OCI-LY7 (cell line): Measurements from ENCODE around the gene NELFCD. TPM values are rescaled to one million over a fixed set of nuclear protein-coding genes. Genes with fewer than 3 reads are reported as not detected.

ENCODE experiments used
- BruUV-seq: library from RNA; stranded (reverse); fragments of 400-500 nt; replicated peaks from 2 replicates; lab custom pipeline; 2021; lab: Mats Ljungman, UMichigan
- CTCF ChIA-PET: fragments of 300-600 bp; sonication (Branson Sonifier 250); formaldehyde crosslinking; loops from one replicate; lab custom pipeline; 2022; ENCODE audit warnings: antibody characterized with exemption; ENCODE audit not compliant: unreplicated experiment; lab: Charles Lee
- POLR2A ChIA-PET: fragments of 300-600 bp; sonication (Branson Sonifier 250); formaldehyde crosslinking; loops from one replicate; lab custom pipeline; 2022; ENCODE audit warnings: antibody characterized with exemption; lab: Charles Lee
- DNase-seq: peaks from one replicate; pipeline ENCODE4 v3.0.0-alpha.2; 2015; ENCODE audit warnings: low spot score
- H2AFZ ChIP-seq: fragments of 200-600 bp; sonication (generic), shearing (Covaris generic); 2 replicates; pipeline ENCODE4 v1.6.1; 2014; ENCODE audit warnings: mild to moderate bottlenecking, antibody characterized with exemption, low read length, moderate library complexity
- H3K27ac ChIP-seq: fragments of 200-600 bp; sonication (generic); 2 replicates; pipeline ENCODE4 v1.5.1; 2014; ENCODE audit warnings: mixed run types, low read depth, mild to moderate bottlenecking, moderate library complexity, low read length, inconsistent platforms; ENCODE audit not compliant: poor library complexity, severe bottlenecking
- H3K36me3 ChIP-seq: fragments of 200-600 bp; sonication (generic); 2 replicates; pipeline ENCODE4 v1.6.1; 2014; ENCODE audit warnings: mild to moderate bottlenecking, antibody characterized with exemption, low read length, moderate library complexity, mixed read lengths; ENCODE audit not compliant: insufficient read depth
- H3K4me1 ChIP-seq: fragments of 200-600 bp; sonication (generic); 2 replicates; pipeline ENCODE4 v1.5.1; 2014; ENCODE audit warnings: mild to moderate bottlenecking, low read length; ENCODE audit not compliant: insufficient read depth, poor library complexity, severe bottlenecking
- H3K4me2 ChIP-seq: fragments of 200-600 bp; sonication (generic); 2 replicates; pipeline ENCODE4 v1.6.1; 2014; ENCODE audit warnings: mild to moderate bottlenecking, low read length
- H3K4me3 ChIP-seq: fragments of 200-600 bp; sonication (generic); 2 replicates; pipeline ENCODE4 v1.5.1; 2014; ENCODE audit warnings: mild to moderate bottlenecking, low read depth, low read length; ENCODE audit not compliant: poor library complexity, severe bottlenecking
- H3K79me2 ChIP-seq: fragments of 200-600 bp; sonication (generic); 2 replicates; pipeline ENCODE4 v1.6.1; 2016; ENCODE audit warnings: low read depth, mild to moderate bottlenecking, low read length, moderate library complexity, mixed read lengths; ENCODE audit not compliant: insufficient read depth
- H3K9me2 ChIP-seq: fragments of 200-600 bp; sonication (generic); 2 replicates; pipeline ENCODE4 v1.6.1; 2016; ENCODE audit warnings: mild to moderate bottlenecking, low read length, mixed read lengths; ENCODE audit not compliant: insufficient read depth
- H3K9me3 ChIP-seq: fragments of 200-600 bp; sonication (generic); 2 replicates; pipeline ENCODE4 v1.6.1; 2014; ENCODE audit warnings: mild to moderate bottlenecking, mixed run types, low read length, mixed read lengths
- H4K20me1 ChIP-seq: fragments of 200-600 bp; sonication (generic); 2 replicates; pipeline ENCODE4 v1.6.1; 2014; ENCODE audit warnings: mild to moderate bottlenecking, antibody characterized with exemption, low read length, moderate library complexity, mixed read lengths; ENCODE audit not compliant: insufficient read depth
- EZH2phosphoT487 ChIP-seq: fragments of 200-600 bp; sonication (generic); IDR thresholded peaks from 2 replicates; pipeline ENCODE4 v1.6.1; 2018; ENCODE audit warnings: low read depth, borderline replicate concordance, mild to moderate bottlenecking, mixed run types, antibody characterized with exemption, low read length, moderate library complexity, mixed read lengths
- intact Hi-C: fragments of 100-400 bp; cut with micrococcal nuclease; formaldehyde crosslinking; loops from one replicate; pipeline ENCODE4 v1.10.0; 2022; ENCODE audit not compliant: unreplicated experiment
- total RNA-seq, 2 experiments: library from RNA; depleted of rRNA in 1 of 2; stranded (reverse); fragments of >200 nt in 1 of 2; shearing (Covaris generic) in 1 of 2; gene quantifications; 2 replicates each; pipeline ENCODE4 v1.2.3, GENCODE V29; 2014 to 2022
- TF ChIP-seq, protein P1 (sequence below): fragments of 200-600 bp; sonication (generic); conservative IDR thresholded peaks from 2 replicates; pipeline ENCODE4 v1.5.1; 2014; ENCODE audit warnings: mild to moderate bottlenecking, antibody characterized with exemption, low read length, moderate library complexity, mixed read lengths

Gene NELFCD
- total RNA-seq, 2 experiments from 2014 or later = 90.7 to 143 TPM

DNA sequence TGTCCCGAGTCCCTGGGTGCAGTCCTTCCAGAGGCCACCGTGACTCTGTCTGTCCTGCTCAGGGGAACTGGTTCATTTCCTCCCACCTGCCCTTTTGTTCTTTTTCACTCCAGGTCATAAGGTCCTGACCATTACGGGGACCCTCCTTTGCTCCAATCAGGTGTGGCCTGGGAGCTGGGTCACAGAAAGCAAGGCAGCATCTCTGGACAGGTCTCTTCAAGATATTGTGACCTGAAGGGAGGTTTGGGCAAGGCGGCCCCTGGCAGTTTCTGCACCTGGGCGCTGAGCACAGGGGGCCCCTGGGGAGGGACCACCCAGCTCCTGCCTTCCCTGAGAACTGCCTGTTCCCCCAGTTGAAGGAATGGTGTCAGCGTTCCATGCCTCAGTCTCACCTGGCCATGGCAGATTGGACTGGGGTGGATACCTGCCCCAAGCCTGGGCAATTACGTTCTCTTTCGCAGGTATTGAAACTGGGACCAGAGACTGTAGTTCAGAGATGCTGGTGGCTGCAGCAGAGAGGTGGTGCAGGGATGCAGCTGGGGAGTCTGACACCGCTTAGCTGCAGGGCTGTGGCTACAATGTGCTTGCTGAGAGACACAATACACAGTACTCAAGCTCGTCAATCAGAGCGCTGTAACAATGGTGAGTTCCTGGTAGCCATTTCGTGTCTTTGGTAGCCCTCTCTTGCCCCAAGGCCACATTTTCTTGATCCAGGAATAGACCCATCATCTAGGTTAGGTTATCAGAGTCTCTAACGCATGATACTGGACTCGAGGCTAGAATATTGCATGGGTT, 15.6 kb upstream of the NELFCD start:
- Histone ChIP-seq H3K4me2 (no peak overlapping the region), H3K79me2 (no peaks in the 10 kb centered on the region), H3K4me1 (peaks cover 9% of the 10 kb centered on the region), H2AFZ (no peak overlapping the region), H3K27ac (no peak overlapping the region), H3K9me3 (peaks cover 14% of the 10 kb centered on the region; the same call in 1 of the 2 replicates), H3K36me3 (no peaks in the 10 kb centered on the region), H3K9me2 (no peaks in the 10 kb centered on the region), H4K20me1 (no peaks in the 10 kb centered on the region), H3K4me3 (no peak overlapping the region)
- no peak for DNase-seq
- TF ChIP-seq EZH2phosphoT487 = no peak
- TF ChIP-seq, protein P1, sequence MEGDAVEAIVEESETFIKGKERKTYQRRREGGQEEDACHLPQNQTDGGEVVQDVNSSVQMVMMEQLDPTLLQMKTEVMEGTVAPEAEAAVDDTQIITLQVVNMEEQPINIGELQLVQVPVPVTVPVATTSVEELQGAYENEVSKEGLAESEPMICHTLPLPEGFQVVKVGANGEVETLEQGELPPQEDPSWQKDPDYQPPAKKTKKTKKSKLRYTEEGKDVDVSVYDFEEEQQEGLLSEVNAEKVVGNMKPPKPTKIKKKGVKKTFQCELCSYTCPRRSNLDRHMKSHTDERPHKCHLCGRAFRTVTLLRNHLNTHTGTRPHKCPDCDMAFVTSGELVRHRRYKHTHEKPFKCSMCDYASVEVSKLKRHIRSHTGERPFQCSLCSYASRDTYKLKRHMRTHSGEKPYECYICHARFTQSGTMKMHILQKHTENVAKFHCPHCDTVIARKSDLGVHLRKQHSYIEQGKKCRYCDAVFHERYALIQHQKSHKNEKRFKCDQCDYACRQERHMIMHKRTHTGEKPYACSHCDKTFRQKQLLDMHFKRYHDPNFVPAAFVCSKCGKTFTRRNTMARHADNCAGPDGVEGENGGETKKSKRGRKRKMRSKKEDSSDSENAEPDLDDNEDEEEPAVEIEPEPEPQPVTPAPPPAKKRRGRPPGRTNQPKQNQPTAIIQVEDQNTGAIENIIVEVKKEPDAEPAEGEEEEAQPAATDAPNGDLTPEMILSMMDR = no peak
- no TSS peak for BruUV-seq
- POLR2A ChIA-PET = no interaction called here
- CTCF ChIA-PET = no interaction called here
- intact Hi-C loops = no loop called here

DNA sequence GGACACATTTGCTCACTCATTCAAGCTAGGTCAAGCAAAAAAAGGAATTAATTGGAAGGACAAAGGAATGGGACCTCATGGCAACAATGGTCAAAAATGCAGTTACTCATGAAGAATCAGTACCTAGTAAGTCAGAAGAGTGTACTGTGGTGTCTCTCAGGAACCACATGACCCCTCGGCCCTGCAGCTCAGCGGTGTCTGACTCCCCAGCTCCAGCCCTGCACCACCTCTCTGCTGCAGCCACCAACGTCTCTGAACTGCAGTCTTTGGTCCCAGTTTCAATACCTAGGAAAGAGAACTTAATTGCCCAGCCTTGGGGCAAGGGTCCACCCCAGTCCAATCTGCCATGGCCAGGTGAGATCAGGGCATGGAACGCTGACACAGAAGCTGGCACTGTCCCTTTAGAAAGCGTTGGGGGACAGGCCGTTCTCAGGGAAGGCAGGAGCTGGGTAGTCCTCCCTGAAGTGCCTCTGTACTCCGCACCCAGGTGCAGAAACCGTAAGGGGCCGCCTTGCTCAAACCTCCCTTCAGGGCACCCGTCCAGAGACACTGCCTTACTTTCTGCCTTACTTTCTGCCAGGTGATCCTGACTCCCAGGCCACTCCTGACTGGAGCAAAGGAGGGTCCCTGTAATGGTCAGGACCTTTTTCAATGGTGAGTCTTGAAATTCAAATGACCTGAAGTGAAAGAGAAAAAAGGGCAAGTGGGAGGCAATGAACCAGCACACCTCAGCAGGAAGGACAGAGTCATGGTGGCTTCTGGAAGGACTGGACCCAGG, 13.2 kb upstream of the NELFCD start:
- Histone ChIP-seq H3K36me3 (no peaks in the 10 kb centered on the region), H2AFZ (no peak overlapping the region), H3K4me3 (no peak overlapping the region), H3K9me3 (peaks cover 14% of the 10 kb centered on the region; the same call in 1 of the 2 replicates), H3K4me2 (no peak overlapping the region), H3K9me2 (no peaks in the 10 kb centered on the region), H3K4me1 (peaks cover 10% of the 10 kb centered on the region), H4K20me1 (no peaks in the 10 kb centered on the region), H3K79me2 (no peaks in the 10 kb centered on the region), H3K27ac (no peak overlapping the region)
- ChIA-PET POLR2A (interaction anchor here (0.6 to 1.1 kb wide), 2 partner anchors 11 to 672 kb away, joined by 3 to 6 read pairs; no protein-coding TSS in a partner anchor), CTCF (no interaction called here)
- intact Hi-C loops = no loop called here
- no peak for DNase-seq
- TF ChIP-seq, protein P1 = no peak
- no peak for TF ChIP-seq EZH2phosphoT487
- no TSS peak for BruUV-seq
